ENCODE measurements around the gene NEK6.

DNA sequence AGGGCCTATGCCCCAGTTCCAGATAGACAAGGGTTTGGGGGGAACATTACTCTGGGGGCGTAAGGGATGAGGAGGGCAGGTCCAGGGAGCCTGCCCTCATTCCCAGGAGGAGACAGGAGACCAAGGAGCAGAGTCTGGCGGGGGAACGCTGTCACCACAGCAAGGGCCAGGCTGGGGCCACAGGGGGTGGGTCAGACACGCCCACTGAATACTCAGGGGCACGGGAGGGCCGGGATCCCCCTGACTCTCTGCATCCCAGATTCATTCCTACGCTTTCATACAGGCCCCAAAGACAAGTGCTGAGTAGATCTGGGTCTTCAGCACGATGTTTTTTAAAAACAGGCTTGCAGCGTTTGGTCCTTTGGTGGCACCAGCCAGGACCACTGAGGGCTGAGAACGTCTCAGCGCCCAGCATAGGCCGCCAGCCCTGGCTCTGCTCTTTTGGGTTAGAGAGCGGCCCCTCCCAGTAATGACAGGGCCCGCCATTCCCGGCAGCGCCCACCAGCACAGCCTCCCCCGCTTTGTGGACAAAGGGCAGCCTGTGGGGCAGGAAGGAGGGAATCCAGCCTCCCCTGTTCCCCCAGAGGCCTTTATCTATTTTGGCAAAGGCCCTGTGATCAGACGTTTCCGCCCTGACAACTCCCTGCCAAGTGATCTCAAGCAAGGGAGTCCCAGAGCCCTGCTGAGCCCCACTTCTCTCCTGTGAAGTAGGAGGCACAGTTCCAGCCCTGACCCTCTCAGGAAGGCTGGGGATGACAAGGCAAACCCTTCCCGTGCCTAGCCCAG lies 24.9 kb downstream of the NEK6 start:
- TF ChIP-seq, protein P1, sequence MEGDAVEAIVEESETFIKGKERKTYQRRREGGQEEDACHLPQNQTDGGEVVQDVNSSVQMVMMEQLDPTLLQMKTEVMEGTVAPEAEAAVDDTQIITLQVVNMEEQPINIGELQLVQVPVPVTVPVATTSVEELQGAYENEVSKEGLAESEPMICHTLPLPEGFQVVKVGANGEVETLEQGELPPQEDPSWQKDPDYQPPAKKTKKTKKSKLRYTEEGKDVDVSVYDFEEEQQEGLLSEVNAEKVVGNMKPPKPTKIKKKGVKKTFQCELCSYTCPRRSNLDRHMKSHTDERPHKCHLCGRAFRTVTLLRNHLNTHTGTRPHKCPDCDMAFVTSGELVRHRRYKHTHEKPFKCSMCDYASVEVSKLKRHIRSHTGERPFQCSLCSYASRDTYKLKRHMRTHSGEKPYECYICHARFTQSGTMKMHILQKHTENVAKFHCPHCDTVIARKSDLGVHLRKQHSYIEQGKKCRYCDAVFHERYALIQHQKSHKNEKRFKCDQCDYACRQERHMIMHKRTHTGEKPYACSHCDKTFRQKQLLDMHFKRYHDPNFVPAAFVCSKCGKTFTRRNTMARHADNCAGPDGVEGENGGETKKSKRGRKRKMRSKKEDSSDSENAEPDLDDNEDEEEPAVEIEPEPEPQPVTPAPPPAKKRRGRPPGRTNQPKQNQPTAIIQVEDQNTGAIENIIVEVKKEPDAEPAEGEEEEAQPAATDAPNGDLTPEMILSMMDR (IDR thresholded peaks at IDR 0.05; ENCODE audit: low read depth, low read length): no peak
- TF ChIP-seq EZH2phosphoT487 (IDR thresholded peaks at IDR 0.05; ENCODE audit: low read depth): no peak
